ENCODE results near the gene OBSL1. TPM values are rescaled to one million over a fixed set of nuclear protein-coding genes. Genes with fewer than 3 reads are reported as not detected.

OBSL1 gene
- total and polyA plus RNA-seq, 10 of the 15 experiments (the other 5 are each of a cell fraction or from before 2014, with no cell fraction given), result 0.14 to 0.77 TPM; not detected in 8

DNA sequence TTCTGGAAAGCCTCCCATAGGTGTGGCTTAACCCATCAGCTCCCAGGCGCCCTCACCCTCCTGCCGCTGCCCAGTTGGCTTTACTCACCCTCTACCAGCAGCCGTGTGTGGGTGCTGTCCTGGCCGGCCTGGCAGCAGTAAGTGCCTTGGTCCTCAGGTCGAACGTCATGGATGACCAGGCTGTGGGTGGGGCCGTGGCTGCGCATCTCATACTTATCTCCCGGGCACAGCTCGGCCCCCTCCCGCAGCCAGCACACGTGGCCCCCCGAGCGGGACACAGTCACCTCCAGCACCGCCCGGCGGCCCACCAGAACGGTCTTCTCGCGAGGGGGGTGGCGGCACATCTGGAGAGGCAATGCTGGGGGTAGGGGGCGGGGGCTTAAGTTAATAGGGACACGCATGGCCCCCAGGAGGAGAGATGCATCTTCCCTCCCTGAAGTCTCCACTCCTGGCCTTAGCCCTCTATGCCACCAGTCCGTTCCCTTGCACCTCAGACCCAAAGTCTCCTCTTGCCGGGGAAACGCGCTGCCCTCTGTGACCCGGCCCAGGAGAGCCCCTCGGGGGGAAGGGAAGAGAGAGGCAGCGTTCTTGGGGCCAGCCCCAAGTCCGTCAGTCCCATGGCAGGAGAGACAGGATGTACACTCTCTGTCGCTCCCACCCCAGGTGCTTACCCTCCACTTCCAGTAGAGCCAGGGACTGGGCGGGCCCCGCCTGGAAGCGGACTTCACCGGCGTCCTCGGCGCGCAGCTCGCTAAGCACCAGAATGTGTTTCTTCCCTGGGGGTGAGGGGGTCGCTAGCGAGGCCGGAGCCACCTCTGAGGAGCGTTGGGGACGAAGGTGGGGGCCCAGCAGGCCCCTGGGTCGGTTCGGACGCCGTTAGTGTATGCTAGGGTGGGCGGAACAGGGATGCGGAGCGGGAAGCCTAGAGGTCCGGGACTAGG lies 19.6 kb downstream of the OBSL1 start:
- FAIRE-seq (no peak), DNase-seq (ENCODE audit: low read depth, low spot score) (no peak), ATAC-seq (peak; percentile 40)
- peak overlapping the region; percentile 57; the same call in 1 of the 2 replicates for H3K4me3 ChIP-seq
- TF ChIP-seq, protein P1, sequence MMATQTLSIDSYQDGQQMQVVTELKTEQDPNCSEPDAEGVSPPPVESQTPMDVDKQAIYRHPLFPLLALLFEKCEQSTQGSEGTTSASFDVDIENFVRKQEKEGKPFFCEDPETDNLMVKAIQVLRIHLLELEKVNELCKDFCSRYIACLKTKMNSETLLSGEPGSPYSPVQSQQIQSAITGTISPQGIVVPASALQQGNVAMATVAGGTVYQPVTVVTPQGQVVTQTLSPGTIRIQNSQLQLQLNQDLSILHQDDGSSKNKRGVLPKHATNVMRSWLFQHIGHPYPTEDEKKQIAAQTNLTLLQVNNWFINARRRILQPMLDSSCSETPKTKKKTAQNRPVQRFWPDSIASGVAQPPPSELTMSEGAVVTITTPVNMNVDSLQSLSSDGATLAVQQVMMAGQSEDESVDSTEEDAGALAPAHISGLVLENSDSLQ (IDR thresholded peaks at IDR 0.05), result no peak
- no peak for TF ChIP-seq BCL11A (IDR thresholded peaks at IDR 0.05; ENCODE audit: low read depth, low read length)
- TF ChIP-seq BHLHE40 (IDR thresholded peaks at IDR 0.05; ENCODE audit: borderline replicate concordance in 1 of 2, low read depth in 2 of 2, low read length in 1 of 2), result no peak
- TF ChIP-seq SIX5 (IDR thresholded peaks at IDR 0.05; ENCODE audit: low read depth, low read length, severe bottlenecking), result no peak
- TF ChIP-seq, protein P2, sequence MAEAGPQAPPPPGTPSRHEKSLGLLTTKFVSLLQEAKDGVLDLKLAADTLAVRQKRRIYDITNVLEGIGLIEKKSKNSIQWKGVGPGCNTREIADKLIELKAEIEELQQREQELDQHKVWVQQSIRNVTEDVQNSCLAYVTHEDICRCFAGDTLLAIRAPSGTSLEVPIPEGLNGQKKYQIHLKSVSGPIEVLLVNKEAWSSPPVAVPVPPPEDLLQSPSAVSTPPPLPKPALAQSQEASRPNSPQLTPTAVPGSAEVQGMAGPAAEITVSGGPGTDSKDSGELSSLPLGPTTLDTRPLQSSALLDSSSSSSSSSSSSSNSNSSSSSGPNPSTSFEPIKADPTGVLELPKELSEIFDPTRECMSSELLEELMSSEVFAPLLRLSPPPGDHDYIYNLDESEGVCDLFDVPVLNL (IDR thresholded peaks at IDR 0.05; ENCODE audit: low read depth, low read length), result no peak
- TF ChIP-seq NBN (IDR thresholded peaks at IDR 0.05), result no peak
- TF ChIP-seq, protein P3, sequence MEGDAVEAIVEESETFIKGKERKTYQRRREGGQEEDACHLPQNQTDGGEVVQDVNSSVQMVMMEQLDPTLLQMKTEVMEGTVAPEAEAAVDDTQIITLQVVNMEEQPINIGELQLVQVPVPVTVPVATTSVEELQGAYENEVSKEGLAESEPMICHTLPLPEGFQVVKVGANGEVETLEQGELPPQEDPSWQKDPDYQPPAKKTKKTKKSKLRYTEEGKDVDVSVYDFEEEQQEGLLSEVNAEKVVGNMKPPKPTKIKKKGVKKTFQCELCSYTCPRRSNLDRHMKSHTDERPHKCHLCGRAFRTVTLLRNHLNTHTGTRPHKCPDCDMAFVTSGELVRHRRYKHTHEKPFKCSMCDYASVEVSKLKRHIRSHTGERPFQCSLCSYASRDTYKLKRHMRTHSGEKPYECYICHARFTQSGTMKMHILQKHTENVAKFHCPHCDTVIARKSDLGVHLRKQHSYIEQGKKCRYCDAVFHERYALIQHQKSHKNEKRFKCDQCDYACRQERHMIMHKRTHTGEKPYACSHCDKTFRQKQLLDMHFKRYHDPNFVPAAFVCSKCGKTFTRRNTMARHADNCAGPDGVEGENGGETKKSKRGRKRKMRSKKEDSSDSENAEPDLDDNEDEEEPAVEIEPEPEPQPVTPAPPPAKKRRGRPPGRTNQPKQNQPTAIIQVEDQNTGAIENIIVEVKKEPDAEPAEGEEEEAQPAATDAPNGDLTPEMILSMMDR (IDR thresholded peaks at IDR 0.05 in 2 of 3, conservative IDR thresholded peaks at IDR 0.05 in 1 of 3; ENCODE audit: control insufficient read depth in 2 of 3, extremely low read depth in 1 of 3, insufficient read depth in 1 of 3, low read depth in 3 of 3, low read length in 3 of 3), result no peak
- TF ChIP-seq MTA3 (IDR thresholded peaks at IDR 0.05; ENCODE audit: borderline replicate concordance, low read length), result no peak
- no peak for TF ChIP-seq CHD1 (IDR thresholded peaks at IDR 0.05; ENCODE audit: low read depth, low read length)
- intact Hi-C loops (cut with micrococcal nuclease; ENCODE audit: unreplicated experiment), result no loop called here
- in situ Hi-C loops (cut with MboI), result no loop called here
- H3K79me2 ChIP-seq (ENCODE audit: control insufficient read depth, insufficient read depth, low read length), result no peaks in the 10 kb centered on the region
- BruUV-seq (replicated peaks), result no TSS peak
- H4K20me1 ChIP-seq (ENCODE audit: control insufficient read depth, insufficient read depth), result no peaks in the 10 kb centered on the region
- H3K27me3 ChIP-seq (replicated peaks in 1 of 2; ENCODE audit: control insufficient read depth in 2 of 2, insufficient read depth in 2 of 2, low read length in 1 of 2), result peaks cover 3 to 8% of the 10 kb centered on the region in 2 experiments
- H3K36me3 ChIP-seq (ENCODE audit: control insufficient read depth in 2 of 2, insufficient read depth in 2 of 2, low read length in 1 of 2), result no peaks in the 10 kb centered on the region
- H3K9me3 ChIP-seq (replicated peaks; ENCODE audit: control insufficient read depth, insufficient read depth, low read length), result no peaks in the 10 kb centered on the region; the same call in 2 of the 3 replicates
- POLR2A ChIA-PET, result no interaction called here
- peak overlapping the region; percentile 37 for H2AFZ ChIP-seq (ENCODE audit: control insufficient read depth, low read depth, low read length)
- H3K4me1 ChIP-seq (ENCODE audit: control insufficient read depth, insufficient read depth, low read length), result no peaks in the 10 kb centered on the region; the same call in 1 of the 2 replicates
- WGBS (ENCODE audit: insufficient coverage, insufficient replicate concordance, low lambda C conversion rate, missing lambda C conversion rate), result 20% methylated on average over 51 of the region's 54 CpGs
- CTCF ChIA-PET, result interaction anchor here (0.9 to 1.9 kb wide), 2 partner anchors 9 to 11 kb away, joined by 3 to 7 read pairs; partner anchors contain the start of gene CHPF
- RAD21 ChIA-PET (ENCODE audit: unreplicated experiment), result interaction anchor here (1.0 kb wide), 1 partner anchor 11 kb away, joined by 3 read pairs; no protein-coding TSS in a partner anchor
- H3K9ac ChIP-seq (ENCODE audit: control insufficient read depth, insufficient read depth, low read length), result no peak overlapping the region
- SMC1A ChIA-PET (ENCODE audit: uncharacterized antibody, unreplicated experiment), result no interaction called here
- H3K4me2 ChIP-seq (ENCODE audit: control insufficient read depth, insufficient read depth), result peak overlapping the region; percentile 77
- H3K27ac ChIP-seq (ENCODE audit: control insufficient read depth, insufficient read depth), result no peak overlapping the region
